CMK (cell line): ENCODE measurements around the gene PRKACB.

Source experiments
- DNase-seq: peaks from one replicate; pipeline ENCODE4 v3.0.0-alpha.2; 2010; ENCODE audit warnings: low read depth

PRKACB gene

GRCh38 chr1:84156210-84156621 lies 12.1 kb downstream of the PRKACB start:
- no peak for DNase-seq

- DNase-seq = no peak
These were observed 15.6 kb downstream of the PRKACB start for GRCh38 chr1:84159533-84160240.

- no peak for DNase-seq
These were observed 18.2 kb downstream of the PRKACB start for GRCh38 chr1:84162295-84162694.

- no peak for DNase-seq
These were observed 19.3 kb downstream of the PRKACB start for GRCh38 chr1:84163123-84163931.

- DNase-seq = no peak
These were observed 20.1 kb downstream of the PRKACB start for GRCh38 chr1:84164161-84164560.

GRCh38 chr1:84164567-84165021 lies 20.5 kb downstream of the PRKACB start:
- no peak for DNase-seq

DNA sequence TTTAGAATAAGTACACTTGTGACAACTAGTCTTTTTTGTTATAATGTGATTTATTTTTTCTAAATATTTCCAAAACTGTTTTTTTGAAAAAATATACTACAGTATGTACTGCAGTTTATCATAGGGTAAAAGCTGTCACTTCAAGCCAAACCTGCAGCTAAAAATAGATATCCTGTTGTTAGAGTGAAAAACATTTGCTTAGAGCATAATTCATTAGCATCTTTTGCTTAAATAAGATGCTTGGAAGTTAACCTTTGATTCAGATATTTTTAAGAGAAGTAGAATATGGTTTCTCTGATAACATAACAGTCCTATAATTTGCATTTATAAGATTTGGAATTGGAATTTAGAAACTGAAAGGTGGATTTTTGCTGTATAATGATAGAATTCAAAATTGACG lies 21.5 kb downstream of the PRKACB start:
- DNase-seq = no peak

DNA sequence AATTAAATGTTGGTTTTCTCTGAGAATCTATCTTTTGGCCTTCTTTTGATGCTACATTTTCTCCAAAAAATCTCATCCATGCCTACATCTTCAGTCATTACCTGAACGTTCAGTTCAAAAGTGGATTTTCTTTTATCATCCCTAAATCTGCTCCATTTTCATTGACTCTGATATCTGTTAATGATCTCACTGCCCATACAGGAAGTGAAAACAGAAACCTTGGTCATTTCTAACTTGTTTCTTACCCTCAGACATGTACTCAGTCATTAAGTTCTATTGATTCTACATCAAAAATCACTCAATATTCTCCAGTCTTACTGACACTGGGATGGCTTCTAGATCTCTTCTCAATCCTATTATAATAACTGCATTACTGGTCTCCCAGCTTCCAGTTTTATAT lies 22.7 kb downstream of the PRKACB start:
- DNase-seq = no peak

DNA sequence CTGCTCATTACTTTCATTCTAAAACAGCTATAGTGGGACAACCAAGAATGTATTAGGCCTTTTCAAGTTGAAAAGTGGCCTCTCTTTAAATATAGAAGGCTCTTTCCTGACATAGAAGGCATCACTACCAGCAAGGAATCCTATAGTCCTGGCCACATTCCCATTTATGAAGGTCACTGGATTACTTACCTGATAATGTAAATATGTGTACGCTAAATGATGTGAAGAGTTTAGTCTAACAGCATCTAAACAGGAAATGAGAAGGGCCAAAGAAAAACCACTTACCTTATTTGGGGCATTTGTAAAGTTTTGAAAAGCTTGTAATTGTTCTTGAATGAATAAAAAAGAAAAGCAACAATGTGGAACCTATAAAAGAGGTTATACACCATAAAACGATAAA lies 24.7 kb downstream of the PRKACB start:
- DNase-seq = no peak

DNA sequence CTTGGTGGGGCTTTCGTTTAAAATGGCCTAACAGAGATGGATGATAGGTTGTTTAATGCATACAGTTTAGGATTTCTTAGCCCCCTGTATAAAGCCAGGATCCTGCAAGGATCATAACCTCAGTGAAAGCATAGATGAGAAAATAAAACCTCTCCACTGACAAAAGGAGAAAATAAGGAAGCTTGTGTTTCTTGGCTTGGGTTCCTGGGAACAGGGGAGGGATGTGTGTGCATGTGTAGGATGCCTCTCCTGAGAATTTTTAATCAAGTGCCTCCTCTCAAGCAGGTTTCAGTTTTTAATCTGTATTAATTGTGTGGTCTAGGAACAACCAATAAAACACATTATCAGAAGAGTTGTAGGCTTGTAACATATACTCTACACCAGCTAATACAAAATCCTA lies 26.1 kb downstream of the PRKACB start:
- DNase-seq = no peak

DNA sequence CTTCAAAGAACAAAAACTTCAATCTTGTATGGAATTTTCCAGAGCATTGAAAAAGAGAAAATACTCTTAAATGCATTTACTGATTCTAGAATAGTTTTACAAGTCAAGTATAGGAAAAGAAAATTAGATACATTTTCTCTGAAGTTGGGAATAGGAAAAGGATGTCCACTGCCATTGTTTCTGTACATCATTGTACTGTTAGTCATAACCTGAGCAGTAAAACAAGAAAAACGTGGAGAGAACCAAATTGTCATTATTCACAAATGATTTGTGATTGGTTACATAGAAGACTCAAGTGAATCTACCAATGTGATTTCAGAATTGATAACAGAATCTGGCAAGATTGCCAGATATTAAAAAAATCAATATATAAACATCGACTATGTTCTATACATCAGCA lies 27.4 kb downstream of the PRKACB start:
- DNase-seq = no peak

GRCh38 chr1:84174051-84174556 lies 30.0 kb downstream of the PRKACB start:
- no peak for DNase-seq

DNA sequence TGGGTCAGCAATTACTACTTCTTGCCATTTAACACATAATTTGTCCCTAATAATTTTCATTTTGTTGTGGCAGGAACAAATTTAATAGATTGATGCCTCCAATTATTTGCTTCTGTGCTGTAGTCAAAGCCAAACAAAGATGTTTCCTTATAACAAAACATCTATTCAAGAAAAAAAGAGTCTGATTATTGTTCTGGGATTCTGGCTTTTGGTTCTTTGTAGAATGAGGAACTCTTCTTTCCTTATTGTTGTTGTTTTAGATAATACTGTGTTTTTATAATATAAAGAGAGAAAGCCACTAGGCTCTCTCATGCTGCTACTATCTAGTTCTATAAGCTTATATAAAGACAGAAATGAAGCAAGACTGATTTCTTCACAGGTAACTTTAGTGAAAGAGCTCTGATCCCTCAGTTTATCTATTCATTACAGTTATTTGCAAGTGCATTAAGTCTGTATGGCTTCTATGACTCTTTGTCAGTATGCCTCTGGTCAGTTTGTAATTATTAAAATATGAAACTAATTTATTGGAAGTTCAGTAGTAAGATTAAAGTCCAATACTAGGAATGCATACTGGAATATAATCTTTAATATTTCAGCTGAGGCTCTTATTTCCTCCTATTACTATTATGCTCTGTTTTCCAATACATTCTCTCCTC lies 37.4 kb downstream of the PRKACB start:
- DNase-seq = no peak

DNA sequence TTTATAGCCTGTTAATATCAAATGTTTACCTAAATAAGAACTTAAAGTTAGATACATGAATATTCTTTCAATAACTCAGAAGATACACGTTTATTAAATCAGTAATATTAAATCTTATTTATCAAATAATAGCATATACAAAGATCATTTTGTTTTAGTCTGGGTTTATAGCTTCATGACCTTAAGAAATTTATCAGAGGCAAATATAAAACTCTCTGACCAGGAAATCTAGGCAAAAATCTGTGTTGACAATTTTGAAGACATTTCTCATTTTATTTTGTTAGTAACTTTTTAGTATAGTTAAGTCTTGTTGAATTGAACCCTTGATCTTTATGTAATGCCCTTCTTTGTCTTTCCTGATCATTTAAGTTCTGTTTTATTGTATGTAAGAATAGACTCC lies 46.4 kb downstream of the PRKACB start:
- no peak for DNase-seq

- DNase-seq = no peak
These were observed 48.6 kb downstream of the PRKACB start for GRCh38 chr1:84192681-84193080.

DNA sequence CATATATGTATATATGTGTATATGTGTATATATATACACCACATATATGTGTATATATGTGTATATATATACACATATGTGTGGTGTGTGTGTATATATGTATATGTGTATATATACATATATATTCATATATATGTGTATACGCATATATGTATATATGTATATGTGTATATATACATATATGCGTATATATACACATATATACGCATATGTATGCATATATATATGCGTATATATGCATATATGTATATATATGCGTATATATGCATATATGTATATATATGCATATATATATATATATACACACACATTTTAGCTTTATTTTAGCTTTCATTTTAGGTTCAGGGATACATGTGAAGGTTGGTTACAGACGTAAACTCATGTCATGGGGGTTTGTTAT lies 54.8 kb downstream of the PRKACB start:
- no peak for DNase-seq

DNA sequence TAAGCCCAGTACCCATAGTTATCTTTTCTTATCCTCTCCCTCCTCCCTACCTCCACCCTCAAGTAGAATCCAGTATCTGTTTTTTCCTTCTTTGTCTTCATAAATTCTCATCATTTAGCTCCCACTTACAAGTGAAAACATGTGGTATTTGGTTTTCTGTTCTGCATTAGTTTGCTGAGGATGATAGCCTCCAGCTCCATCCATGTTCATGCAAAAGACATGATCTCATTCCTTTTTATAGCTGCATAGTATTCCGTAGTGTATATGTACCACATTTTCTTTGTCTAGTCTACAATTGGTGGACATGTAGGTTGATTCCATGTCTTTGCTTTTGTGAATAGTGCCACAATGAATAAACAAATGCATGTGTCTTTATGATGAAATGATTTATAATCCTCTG lies 55.2 kb downstream of the PRKACB start:
- no peak for DNase-seq

DNA sequence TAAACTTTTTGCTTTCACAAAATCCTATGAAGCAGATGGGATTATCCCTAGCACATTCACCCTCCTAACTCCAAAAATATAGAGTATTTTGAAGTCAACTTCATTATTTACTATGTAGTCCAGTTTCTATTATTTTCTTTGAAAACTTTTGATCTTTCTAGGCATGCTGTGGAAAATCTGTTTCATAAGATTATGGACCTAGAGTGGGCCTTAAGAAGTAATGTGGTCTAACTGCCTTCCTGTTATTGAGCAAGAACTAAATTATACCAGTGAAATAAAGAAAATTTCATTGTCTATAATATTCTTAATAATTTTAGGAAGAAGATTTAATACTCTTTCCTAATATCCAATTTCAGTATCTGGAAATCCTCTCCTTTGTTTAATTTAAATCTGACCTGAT lies 58.1 kb downstream of the PRKACB start:
- DNase-seq = no peak

- no peak for DNase-seq
These were observed 62.3 kb downstream of the PRKACB start for GRCh38 chr1:84206375-84206774.

DNA sequence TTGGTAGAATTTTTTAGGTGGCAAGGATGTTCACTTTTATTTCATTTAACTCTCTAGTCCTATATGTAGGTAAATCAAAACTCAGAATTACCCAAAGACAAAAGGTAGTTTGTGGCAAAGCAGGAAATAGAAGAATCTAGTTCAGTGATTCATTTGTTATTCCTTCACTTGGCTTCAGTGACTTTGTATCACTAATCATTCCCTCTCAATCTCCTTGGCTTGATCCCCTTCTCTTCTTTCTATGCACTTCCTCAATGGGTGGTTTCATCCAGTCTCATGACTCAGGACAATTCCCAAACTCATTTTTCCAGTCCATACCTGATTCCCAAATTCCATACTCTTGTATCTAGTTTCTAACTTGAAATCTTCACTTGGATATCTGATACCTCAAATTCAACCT lies 64.9 kb downstream of the PRKACB start:
- DNase-seq = no peak

- DNase-seq = no peak
These were observed 70.3 kb downstream of the PRKACB start for GRCh38 chr1:84214115-84214956.

GRCh38 chr1:84217239-84217638 lies 73.2 kb downstream of the PRKACB start:
- no peak for DNase-seq
